Astrocyte of the hippocampus (primary cell): Measurements from ENCODE around the gene NAA60.
"Not testable (repeated sequence)": the region's sequence is repeated elsewhere in the genome, so short reads cannot be mapped to it uniquely, and the experiment has no call there.

ENCODE experiments used
- DNase-seq: peaks from one replicate; pipeline ENCODE4 v3.0.0; 2011; ENCODE audit warnings: low read depth, low spot score

NAA60 gene

GRCh38 chr16:3461151-3461550, 17.7 kb downstream of the NAA60 start:
- peak; percentile 15 for DNase-seq

- DNase-seq = no peak
Measured at GRCh38 chr16:3465301-3465700, 21.8 kb downstream of the NAA60 start.

GRCh38 chr16:3465911-3466584, 22.6 kb downstream of the NAA60 start:
- DNase-seq = no peak

- no peak for DNase-seq
Measured at GRCh38 chr16:3467182-3467581, 23.7 kb downstream of the NAA60 start.

- DNase-seq = no peak
Measured at GRCh38 chr16:3467921-3468320, 24.4 kb downstream of the NAA60 start.

- no peak for DNase-seq
Measured at GRCh38 chr16:3468501-3468900, 25.0 kb downstream of the NAA60 start.

- DNase-seq = no peak
Measured at GRCh38 chr16:3469736-3470135, 26.3 kb downstream of the NAA60 start.

GRCh38 chr16:3470723-3471122, 27.2 kb downstream of the NAA60 start:
- no peak for DNase-seq

GRCh38 chr16:3471518-3472176, 28.2 kb downstream of the NAA60 start:
- DNase-seq = no peak

- DNase-seq = peak; percentile 64
Measured at GRCh38 chr16:3472878-3473595, 29.6 kb downstream of the NAA60 start.

GRCh38 chr16:3473596-3473943, 30.1 kb downstream of the NAA60 start:
- not testable (repeated sequence) for DNase-seq

- no peak for DNase-seq
Measured at GRCh38 chr16:3474136-3474779, 30.8 kb downstream of the NAA60 start.

GRCh38 chr16:3474870-3475269, 31.4 kb downstream of the NAA60 start:
- not testable (repeated sequence) for DNase-seq

- no peak for DNase-seq
Measured at GRCh38 chr16:3475604-3476375, 32.3 kb downstream of the NAA60 start.

GRCh38 chr16:3476409-3476808, 32.9 kb downstream of the NAA60 start:
- DNase-seq = no peak

- DNase-seq = no peak
Measured at GRCh38 chr16:3478242-3478925, 34.9 kb downstream of the NAA60 start.

GRCh38 chr16:3479654-3480216, 36.3 kb downstream of the NAA60 start:
- no peak for DNase-seq

GRCh38 chr16:3480901-3481695, 37.6 kb downstream of the NAA60 start:
- DNase-seq = no peak

GRCh38 chr16:3481696-3482658, 38.5 kb downstream of the NAA60 start:
- DNase-seq = no peak
